Psoas muscle (tissue), 8 donors: ENCODE measurements around the gene ASIC3. TPM values are rescaled to one million over a fixed set of nuclear protein-coding genes. Genes with fewer than 3 reads are reported as not detected.
A peak's percentile ranks its signal among the peaks of the same experiment; 100 is the strongest.

Source experiments
- ATAC-seq, 4 donors: fragments of 200-7000 bp; cut with Tn5 transposase; one replicate each; pipeline ENCODE4 v1.9.1; 2020; ENCODE audit warnings: moderate library complexity in 3 of 4, mild to moderate bottlenecking in 2 of 4
- DNase-seq, 2 donors: peaks; one replicate each; pipeline ENCODE4 v3.0.0-alpha.2; 2020
- H3K27ac ChIP-seq: fragments of 200-600 bp; one replicate; pipeline ENCODE4 v1.8.0; 2022
- H3K27me3 ChIP-seq, 3 donors: fragments of 200-600 bp in 1 of 3; one replicate each; pipeline versions ENCODE4 v1.6.1 to v1.8.0; 2013 to 2022; ENCODE audit warnings: low read length in 2 of 3, mild to moderate bottlenecking in 2 of 3, moderate library complexity in 1 of 3; ENCODE audit not compliant: insufficient read depth in 3 of 3
- H3K36me3 ChIP-seq, 2 donors: fragments of 200-600 bp in 1 of 2; one replicate each; pipeline versions ENCODE4 v1.6.1 to v1.8.0; 2013 to 2022; ENCODE audit warnings: low read depth in 1 of 2, mild to moderate bottlenecking in 1 of 2, moderate library complexity in 1 of 2; ENCODE audit not compliant: insufficient read depth in 1 of 2
- H3K4me1 ChIP-seq: fragments of 200-600 bp; one replicate; pipeline ENCODE4 v1.8.0; 2022
- H3K4me3 ChIP-seq: fragments of 200-600 bp; one replicate; pipeline ENCODE4 v1.8.0; 2022; ENCODE audit warnings: mild to moderate bottlenecking
- H3K9me3 ChIP-seq: fragments of 200-600 bp; one replicate; pipeline ENCODE4 v1.8.0; 2022
- CTCF ChIP-seq: fragments of 200-600 bp; IDR thresholded peaks from one replicate; pipeline ENCODE4 v1.8.0; 2022; ENCODE audit warnings: antibody characterized with exemption
- WGBS, 3 donors: extraction: QIAGEN DNeasy Blood & Tissue Kit; methylation state at CpG; one replicate each; pipeline versions ENCODE4 v1.1.6 to v1.1.7; 2013; 5-methylcytosine and 5-hydroxymethylcytosine counted together
- intact Hi-C, 2 donors: fragments of 100-400 bp; cut with DNase I; formaldehyde crosslinking; loops; one replicate each; pipeline versions ENCODE4 v1.11.0 to v1.14.2; 2022
- polyA plus RNA-seq, 3 donors: library from polyadenylated mRNA; stranded (reverse); fragments of 200-250 nt; gene quantifications; one replicate each; pipeline ENCODE4 v1.2.3, GENCODE V29; 2013
- total RNA-seq, 4 donors: library from RNA; stranded (reverse); fragmentation: NEBNext Ultra II Directional in 2 of 4; extraction: Animal tissue kit (Norgen Biotek cat#: 25700) in 2 of 4; gene quantifications; one replicate each; pipeline versions ENCODE4 v1.2.1 to v1.2.4, GENCODE V29; 2021 to 2023
- donor health status: healthy with polysubstance abuse.
- donor health status: DM: no; HTN: no; CAD: no; lungs with moderate emphysema.
- donor health status: Bipolar disorder and iron deficiency.
- donor health status: healthy.
- donor health status: DM: yes; HTN: yes; CAD: no.
- donor health status: DM: no; HTN: no; CAD: no.
- donor health status: DM: no; HTN: no; CAD: no.
- donor health status: DM: yes; HTN: yes; CAD: no.

ASIC3 gene
- total and polyA plus RNA-seq, 7 donors: 1.8 to 6.2 (median 3.0) TPM

- TF ChIP-seq CTCF: no peak
- H3K36me3 ChIP-seq: peaks cover 0 to 23% of the 10 kb centered on the region in 2 donors
- no peaks in the 10 kb centered on the region for H3K9me3 ChIP-seq
- ATAC-seq (no peak), DNase-seq (no peak)
- H3K4me1 ChIP-seq: no peaks in the 10 kb centered on the region
- intact Hi-C loops: no loop called here
- H3K27me3 ChIP-seq: peaks cover 0 to 2% (median 0%) of the 10 kb centered on the region in 3 donors
- H3K4me3 ChIP-seq: no peak overlapping the region
- WGBS, 3 donors: 83 to 87% (median 86%) methylated on average over 33 to 38 of the region's 38 CpGs
- no peak overlapping the region for H3K27ac ChIP-seq
Observed at GRCh38 chr7:151048911-151049463, 656 bp downstream of the ASIC3 start.

- no peak overlapping the region for H3K27ac ChIP-seq
- no peak for TF ChIP-seq CTCF
- ATAC-seq (peak; percentile 63 to 74 (median 72)), DNase-seq (peak; percentile 60 to 82)
- peaks cover 0 to 2% (median 0%) of the 10 kb centered on the region in 3 donors for H3K27me3 ChIP-seq
- no peaks in the 10 kb centered on the region for H3K9me3 ChIP-seq
- H3K36me3 ChIP-seq: peaks cover 0 to 6% of the 10 kb centered on the region in 2 donors
- intact Hi-C loops: no loop called here
- H3K4me1 ChIP-seq: no peaks in the 10 kb centered on the region
- 1 to 4% (median 3%) methylated on average over 45 to 50 of the region's 50 CpGs for WGBS, 3 donors
- H3K4me3 ChIP-seq: peak overlapping the region; percentile 22
Observed at GRCh38 chr7:151051108-151051507, 2.8 kb downstream of the ASIC3 start.

- ATAC-seq (no peak), DNase-seq (no peak)
- no peak for TF ChIP-seq CTCF
- H3K27me3 ChIP-seq: peaks cover 0 to 2% (median 0%) of the 10 kb centered on the region in 3 donors
- no peak overlapping the region for H3K27ac ChIP-seq
- 71 to 80% (median 78%) methylated on average over 4 of the region's 4 CpGs for WGBS, 3 donors
- intact Hi-C loops: no loop called here
- no peak overlapping the region for H3K4me3 ChIP-seq
- H3K4me1 ChIP-seq: peaks cover 9% of the 10 kb centered on the region
- H3K9me3 ChIP-seq: no peaks in the 10 kb centered on the region
- no peaks in the 10 kb centered on the region for H3K36me3 ChIP-seq
Observed at GRCh38 chr7:151053096-151053495, 4.8 kb downstream of the ASIC3 start.

GRCh38 chr7:151053751-151054150 lies 5.4 kb downstream of the ASIC3 start:
- no peak for TF ChIP-seq CTCF
- Histone ChIP-seq H3K9me3 (no peaks in the 10 kb centered on the region), H3K4me3 (no peak overlapping the region), H3K27me3 (peaks cover 0 to 2% (median 0%) of the 10 kb centered on the region in 3 donors), H3K27ac (no peak overlapping the region), H3K4me1 (peaks cover 13% of the 10 kb centered on the region), H3K36me3 (no peaks in the 10 kb centered on the region)
- DNase-seq: no peak
- no peak for ATAC-seq
- intact Hi-C loops: no loop called here
- WGBS, 3 donors: 89 to 94% (median 91%) methylated on average over 8 of the region's 8 CpGs

- no peaks in the 10 kb centered on the region for H3K9me3 ChIP-seq
- no peak overlapping the region for H3K4me3 ChIP-seq
- WGBS, 3 donors: 82 to 90% (median 87%) methylated on average over 6 of the region's 6 CpGs
- H3K27ac ChIP-seq: no peak overlapping the region
- DNase-seq: no peak
- no peak for TF ChIP-seq CTCF
- no peaks in the 10 kb centered on the region for H3K36me3 ChIP-seq
- peaks cover 24% of the 10 kb centered on the region for H3K4me1 ChIP-seq
- intact Hi-C loops: no loop called here
- H3K27me3 ChIP-seq: peaks cover 0 to 2% (median 0%) of the 10 kb centered on the region in 3 donors
- ATAC-seq: no peak
Observed at GRCh38 chr7:151056283-151056665, 7.9 kb downstream of the ASIC3 start.
